Measurements from ENCODE around the gene TSEN15.
"Not testable (repeated sequence)": the region's sequence is repeated elsewhere in the genome, so short reads cannot be mapped to it uniquely, and the experiment has no call there.

TSEN15 gene

GRCh38 chr1:184053881-184054280, 2.4 kb downstream of the TSEN15 start:
- DNase-seq (ENCODE audit: low spot score) = no peak

GRCh38 chr1:184056921-184057555, 5.5 kb downstream of the TSEN15 start:
- DNase-seq (ENCODE audit: low spot score) = no peak

DNA sequence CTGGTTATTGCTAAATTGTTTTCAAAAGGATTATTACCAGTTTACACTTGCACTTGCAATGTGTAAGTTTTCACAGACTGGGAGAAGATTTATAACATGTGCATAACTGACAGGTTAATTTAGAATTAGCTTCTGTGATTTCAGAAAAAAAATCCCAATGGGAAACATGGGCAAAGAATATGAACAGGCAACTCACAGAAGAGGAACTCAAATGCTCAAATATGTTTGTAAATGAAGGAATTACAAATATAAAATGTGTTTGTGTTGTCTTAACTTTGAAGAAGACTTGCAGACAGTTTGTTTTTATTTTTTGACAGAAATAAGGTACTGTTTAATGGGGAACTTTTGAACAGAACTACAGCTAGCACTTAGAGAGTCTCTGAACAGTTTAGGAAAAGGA, 8.4 kb downstream of the TSEN15 start:
- DNase-seq (ENCODE audit: low spot score) = no peak

DNA sequence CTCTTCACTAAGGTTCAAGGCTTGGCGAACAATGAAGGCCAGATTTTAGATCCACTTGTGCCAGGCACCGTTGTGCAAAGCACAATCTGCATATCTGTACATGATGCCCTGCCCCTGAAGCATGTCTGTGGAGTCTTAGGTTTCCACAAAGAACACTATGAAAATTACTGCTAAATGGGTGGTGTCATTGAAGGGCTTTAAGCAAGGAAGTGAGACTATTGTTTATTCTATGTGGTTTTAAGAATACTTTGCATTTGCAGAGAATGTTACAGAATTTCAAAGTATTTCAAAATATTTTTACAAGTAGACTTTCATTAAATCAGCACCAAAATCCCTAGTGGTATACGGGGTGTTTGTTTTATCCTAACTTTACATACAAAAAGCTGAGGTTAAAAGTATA, 8.8 kb downstream of the TSEN15 start:
- DNase-seq (ENCODE audit: low spot score) = no peak

- no peak for DNase-seq (ENCODE audit: low spot score)
Observed at GRCh38 chr1:184061396-184062003, 10.0 kb downstream of the TSEN15 start.

DNA sequence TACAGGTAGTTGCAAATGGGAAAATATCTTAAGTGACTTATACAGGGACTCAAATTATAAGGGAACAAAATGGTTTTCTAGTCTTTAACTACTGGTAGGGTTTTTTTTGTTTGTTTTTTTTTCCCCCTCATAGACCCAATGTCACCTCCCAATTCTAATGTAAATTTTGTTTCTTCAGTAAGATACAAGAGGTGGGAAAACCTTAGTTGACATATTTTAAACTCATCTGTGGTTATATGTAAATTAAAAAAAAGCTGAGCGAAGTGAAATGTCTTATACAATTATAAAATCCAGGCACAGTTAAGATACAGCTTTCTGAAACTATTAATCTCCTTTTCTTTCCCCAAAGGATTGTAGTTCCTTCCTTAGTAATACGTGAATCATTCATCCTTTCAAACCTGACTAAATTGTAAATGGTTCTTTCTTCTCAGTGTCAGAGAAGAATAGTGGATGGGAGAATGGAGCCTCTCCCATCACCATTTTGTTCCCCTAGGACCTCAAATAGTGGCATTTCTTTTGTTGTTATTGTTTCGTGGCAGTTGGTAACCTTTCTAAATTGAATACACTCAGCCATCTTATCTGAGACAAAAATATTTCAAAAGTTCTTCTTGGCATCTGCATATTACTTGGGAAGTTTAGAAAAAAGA, 11.2 kb downstream of the TSEN15 start:
- no peak for DNase-seq (ENCODE audit: low spot score)

DNA sequence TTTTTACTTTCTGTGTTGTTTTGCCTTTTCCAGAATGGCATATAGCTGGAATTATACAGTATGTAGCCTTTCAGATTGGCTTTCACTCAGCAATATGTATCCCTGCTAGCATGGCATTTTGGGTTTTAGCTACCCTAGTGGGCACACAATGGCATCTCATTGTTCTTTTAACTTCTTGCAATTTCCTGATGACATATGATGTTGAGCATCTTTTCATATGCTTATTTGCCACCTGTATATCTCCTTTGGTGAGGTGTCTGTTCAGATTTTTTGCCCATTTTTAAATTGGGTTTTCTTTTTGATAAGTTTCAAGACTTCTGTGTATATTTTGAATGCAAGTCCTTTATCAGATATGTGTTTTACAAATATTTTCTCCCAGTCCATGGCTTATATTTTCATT, 14.0 kb downstream of the TSEN15 start:
- no peak for DNase-seq (ENCODE audit: low spot score)

- no peak for DNase-seq (ENCODE audit: low spot score)
Observed at GRCh38 chr1:184068354-184068753, 16.8 kb downstream of the TSEN15 start.

- no peak for DNase-seq (ENCODE audit: low spot score)
Observed at GRCh38 chr1:184069675-184070074, 18.1 kb downstream of the TSEN15 start.

DNA sequence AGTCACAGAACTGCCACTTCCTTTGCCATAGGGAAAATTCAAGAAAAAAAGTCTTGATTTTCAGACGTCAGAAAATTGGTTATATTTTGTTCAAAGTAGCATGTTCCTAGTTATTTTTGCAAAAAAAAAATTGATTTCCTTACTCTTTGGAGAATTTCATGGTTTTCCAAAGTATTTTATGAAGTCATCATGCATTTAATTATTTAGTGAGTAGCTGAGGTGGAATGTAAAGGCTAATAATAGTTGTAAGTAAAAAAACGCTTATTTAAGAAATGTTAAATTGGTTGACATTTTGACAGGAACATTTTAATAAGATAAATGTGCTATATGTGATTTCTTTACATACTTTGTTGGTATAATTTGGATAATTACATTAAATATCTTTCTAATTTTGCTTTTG, 20.8 kb downstream of the TSEN15 start:
- DNase-seq (ENCODE audit: low spot score) = no peak

GRCh38 chr1:184074383-184074782, 22.9 kb downstream of the TSEN15 start:
- no peak for DNase-seq (ENCODE audit: low spot score)

DNA sequence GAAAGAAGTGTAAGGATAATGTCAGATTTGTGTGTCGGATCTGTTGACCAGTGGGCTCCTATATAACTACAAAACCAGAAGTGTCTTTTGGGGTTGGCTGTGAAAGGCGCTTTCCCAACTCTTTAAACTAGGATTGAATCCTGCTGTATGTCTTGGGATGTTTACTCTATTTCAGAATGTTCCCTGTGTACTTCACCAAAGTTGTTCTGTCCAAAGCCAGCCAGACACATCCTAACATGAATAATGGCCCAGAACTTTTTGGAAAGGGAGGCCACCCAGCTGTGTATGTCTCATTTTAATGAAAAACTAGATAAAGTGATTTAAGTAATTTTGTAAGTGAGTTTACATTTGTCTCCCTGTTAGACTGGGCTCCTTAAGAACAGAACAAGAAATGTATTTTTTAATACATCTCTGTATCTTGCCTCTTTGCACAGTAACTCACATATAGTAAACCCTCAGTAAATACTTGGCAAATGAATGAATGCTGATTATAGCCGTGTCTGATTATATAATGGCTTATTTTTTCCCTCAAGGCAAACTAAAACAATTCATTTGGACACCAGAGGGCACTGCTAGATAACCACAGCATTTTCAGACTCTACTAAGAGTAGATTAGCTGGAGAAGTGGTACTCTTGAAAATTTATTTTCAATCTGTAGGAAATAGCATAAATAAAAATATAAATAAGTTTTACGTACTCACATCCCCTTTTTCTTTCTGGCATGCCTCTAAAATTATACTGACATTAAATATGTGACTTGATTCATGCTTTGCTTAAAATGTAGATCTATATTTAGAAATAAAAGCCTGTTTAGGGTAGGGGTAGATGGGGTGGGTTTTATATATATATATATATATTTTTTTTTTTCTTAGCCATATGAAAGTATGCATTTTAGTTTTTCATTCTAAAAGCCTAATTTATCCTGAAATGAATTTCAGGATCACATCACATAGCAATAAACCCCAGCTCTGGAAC, 23.8 kb downstream of the TSEN15 start:
- DNase-seq (ENCODE audit: low spot score) = peak; percentile 17

DNA sequence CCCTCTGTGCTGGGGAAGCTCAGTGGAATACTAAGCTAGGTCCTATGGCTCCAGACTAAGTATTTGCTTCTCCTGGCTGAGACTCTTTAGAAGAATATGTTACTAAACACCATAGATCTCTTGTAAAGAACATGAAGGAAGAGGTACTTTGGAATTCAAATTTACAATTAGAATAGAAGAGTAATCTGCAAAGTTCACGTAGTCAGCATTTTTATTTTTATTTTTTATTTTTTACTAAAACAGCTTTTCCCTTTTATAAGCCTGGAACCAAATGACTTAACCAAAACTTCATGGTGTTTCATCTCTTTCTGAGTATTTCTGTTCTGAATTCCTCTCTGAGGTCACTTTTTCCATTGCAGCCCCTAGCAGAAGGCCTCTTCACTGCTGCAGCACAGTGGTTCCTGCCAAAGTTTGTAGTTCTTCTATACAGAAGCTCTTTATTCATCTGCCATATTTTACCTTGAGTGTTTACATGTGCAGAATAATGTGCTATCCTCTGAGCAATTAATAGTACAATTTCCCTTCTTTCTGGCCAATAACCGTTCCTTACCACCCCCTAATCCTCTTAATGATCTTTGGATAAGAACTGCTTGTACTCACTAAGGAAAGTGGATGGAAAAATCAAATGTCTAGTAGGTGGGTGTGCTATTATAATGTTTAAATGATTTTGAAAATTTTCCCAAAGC, 27.2 kb downstream of the TSEN15 start:
- no peak for DNase-seq (ENCODE audit: low spot score)

DNA sequence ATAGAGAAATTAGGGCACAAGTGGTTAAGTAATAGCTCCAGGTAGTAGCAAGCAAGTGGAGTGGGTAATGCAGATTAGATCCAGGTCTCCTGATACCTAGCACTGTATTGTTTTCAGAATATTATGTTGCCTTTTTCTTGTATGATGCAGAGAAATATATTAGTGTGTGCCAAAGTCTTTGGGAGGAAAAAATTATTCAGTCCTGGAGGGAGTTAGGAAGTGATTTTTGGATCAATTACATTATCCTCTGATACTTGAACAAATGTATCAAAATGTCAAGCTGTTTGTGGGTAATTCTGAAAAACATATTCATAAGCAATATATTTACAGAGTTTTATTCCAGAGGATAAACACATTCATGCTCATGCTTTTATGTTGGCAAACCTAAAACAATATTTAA, 28.8 kb downstream of the TSEN15 start:
- DNase-seq (ENCODE audit: low spot score) = no peak

DNA sequence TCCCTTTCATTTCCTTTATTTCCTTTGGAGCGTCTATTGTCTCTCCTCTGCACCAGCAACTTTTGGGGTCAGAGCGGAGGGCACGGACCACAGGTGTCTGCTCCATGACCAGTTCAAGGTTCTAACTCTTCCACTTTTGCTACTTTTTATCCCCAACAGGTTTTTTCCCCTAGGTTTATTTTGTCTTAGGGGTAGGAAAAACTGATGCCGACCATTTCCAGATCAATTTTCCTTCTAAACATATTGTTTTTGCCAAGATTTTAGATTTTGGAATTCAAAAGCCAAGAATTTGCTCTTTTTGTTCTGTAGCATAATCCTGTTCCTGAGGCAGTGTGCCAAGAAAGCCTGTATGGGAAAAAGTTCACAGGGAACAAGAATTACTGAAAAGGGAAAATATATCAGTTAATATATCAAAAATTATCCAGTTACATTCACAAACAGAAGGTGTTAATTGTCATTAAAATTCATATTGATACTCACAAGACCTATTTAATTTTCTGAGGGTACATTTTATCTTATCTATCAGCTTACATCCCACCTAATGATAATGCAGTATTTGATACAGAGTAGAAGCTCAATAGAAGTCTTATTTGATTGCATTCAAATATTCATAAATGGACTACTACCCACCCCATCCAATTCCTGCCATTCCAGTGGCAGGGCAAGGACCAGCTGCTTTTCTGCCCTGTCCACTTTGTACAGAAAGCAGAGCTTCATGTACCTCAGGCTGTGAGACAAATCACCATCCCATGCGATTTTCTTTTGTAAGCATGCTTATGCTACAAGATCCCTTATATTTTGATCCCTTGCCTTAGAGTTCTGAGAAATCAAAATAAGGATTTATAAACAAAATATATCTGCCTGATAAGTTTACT, 31.2 kb downstream of the TSEN15 start:
- no peak for DNase-seq (ENCODE audit: low spot score)

DNA sequence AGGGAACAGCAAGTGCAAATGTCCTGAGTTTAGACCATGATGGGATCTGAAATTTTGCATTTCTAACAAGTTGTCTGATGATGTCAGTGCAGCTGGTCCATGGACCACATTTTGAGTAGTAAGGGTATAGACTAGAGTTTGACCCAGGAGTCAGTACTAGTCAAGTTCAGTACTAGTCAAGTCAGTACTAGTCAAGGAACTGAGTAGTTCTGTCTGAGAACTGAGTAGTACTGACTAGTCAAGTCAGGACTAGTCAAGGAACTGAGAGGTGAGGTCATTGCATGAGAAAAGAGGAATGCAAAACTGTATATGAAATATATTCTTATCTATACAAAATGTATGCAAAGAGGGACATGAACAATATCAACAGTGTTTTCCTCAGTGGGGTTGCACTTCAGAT, 34.1 kb downstream of the TSEN15 start:
- no peak for DNase-seq (ENCODE audit: low spot score)

GRCh38 chr1:184088037-184088436, 36.5 kb downstream of the TSEN15 start:
- DNase-seq (ENCODE audit: low spot score) = no peak

- no peak for DNase-seq (ENCODE audit: low spot score)
Observed at GRCh38 chr1:184093071-184093470, 41.5 kb downstream of the TSEN15 start.

DNA sequence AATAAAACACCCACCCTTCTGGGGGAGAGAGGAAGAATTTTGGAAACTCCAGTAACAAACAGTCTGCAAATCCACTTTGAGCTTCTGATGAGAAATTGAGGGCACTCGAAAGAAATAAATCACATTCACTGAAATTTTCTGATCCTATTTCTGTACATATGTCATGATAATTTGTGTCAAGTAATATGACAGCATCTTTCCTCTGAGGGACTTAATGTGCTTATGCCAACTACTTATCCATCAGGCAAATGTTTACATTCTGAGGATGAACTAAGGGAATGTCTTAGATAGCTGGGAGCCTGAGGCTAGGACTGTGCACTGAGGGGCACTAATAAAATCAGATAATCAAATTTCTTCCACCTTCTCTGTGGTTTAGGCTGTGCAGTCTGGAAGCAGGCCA, 44.5 kb downstream of the TSEN15 start:
- no peak for DNase-seq (ENCODE audit: low spot score)

- not testable (repeated sequence) for DNase-seq (ENCODE audit: low spot score)
Observed at GRCh38 chr1:184096580-184096979, 45.0 kb downstream of the TSEN15 start.

DNA sequence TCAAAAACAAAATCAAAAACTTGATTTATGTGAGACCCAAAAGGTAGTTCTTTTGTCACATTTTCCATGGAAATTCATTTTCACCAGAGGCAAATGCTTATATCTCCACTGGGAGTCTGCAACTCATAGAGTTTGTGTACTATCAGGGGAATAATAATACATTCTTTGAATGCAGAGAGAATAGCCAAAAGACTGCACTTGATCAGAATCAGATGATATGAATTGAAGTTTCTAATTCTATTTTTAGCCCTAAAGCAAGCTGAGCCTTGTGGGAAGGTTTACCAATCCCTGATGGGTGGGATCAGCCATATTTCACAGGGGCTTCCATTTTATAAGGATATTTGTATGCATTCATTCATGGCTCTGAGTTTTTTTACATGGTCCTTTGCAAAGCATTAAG, 49.6 kb downstream of the TSEN15 start:
- DNase-seq (ENCODE audit: low spot score) = no peak

Data from hematopoietic multipotent progenitor cell treated with erythropoietin and hydrocortisone succinate and interleukin-3 and kit ligand, for 15 days (in vitro differentiated cells).